Lower leg skin (tissue), 4 donors: ENCODE data around the gene ISYNA1. TPM values are rescaled to one million over a fixed set of nuclear protein-coding genes. Genes with fewer than 3 reads are reported as not detected.

ENCODE experiments used
- DNase-seq, 2 donors: peaks; one replicate each; pipeline ENCODE4 v3.0.0-alpha.2; 2019; ENCODE audit warnings: low spot score in 2 of 2
- H3K4me3 ChIP-seq: fragments of 200-600 bp; sonication (generic); 2 replicates; pipeline ENCODE4 v1.5.1; 2017; ENCODE audit warnings: mild to moderate bottlenecking, low read depth; ENCODE audit not compliant: poor library complexity, severe bottlenecking
- POLR2A ChIP-seq, 2 donors: fragments of 450-650 bp; IDR thresholded peaks; one replicate each; pipeline ENCODE4 v1.6.1; 2016 to 2017; ENCODE audit warnings: antibody characterized with exemption in 2 of 2, mild to moderate bottlenecking in 1 of 2, moderate library complexity in 1 of 2
- WGBS, 2 donors: methylation state at CpG; one replicate each; pipeline ENCODE4 v1.1.5; 2018; 5-methylcytosine and 5-hydroxymethylcytosine counted together
- intact Hi-C: fragments of 100-400 bp; cut with DNase I; formaldehyde crosslinking; loops from one replicate; pipeline ENCODE4 v1.15.0; 2023; ENCODE audit warnings: low total_unique reads
- total RNA-seq, 4 donors: library from RNA; depleted of rRNA; stranded (reverse); fragments of >200 nt; gene quantifications; one replicate each; pipeline ENCODE4 v1.1.0, GENCODE V29; 2016
- TF ChIP-seq, protein P1 (sequence below), 3 donors: fragments of 450-650 bp; IDR thresholded peaks; one replicate each; pipeline ENCODE4 v1.5.1; 2016; ENCODE audit warnings: antibody characterized with exemption in 3 of 3, mild to moderate bottlenecking in 3 of 3, moderate library complexity in 2 of 3

ISYNA1 gene
- total RNA-seq, 4 donors from 2014 or later = 16.9 to 29.9 (median 22.3) TPM

DNA sequence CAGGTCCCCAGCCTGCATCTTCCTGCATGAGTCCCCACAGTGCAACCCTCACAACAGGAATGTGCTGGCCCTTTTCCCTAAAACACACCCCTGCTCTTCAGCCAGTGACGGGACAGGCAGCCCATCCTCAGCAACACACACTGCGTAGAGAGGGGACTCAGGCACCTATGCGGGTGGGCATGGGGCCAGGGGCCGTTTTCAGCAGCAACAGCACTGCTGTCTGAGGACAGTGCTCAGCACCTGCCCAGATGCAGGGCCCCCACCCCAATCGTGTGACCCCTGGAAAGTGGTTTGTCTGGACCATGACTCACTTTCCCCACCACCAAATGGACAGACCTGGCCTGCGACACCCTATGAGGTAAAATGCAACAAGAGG is 28.0 kb upstream of the ISYNA1 start:
- intact Hi-C loops = loop anchor here (10.0 kb wide), 1 partner anchor 109 kb away; the partner anchor contains the start of gene UBA52
- WGBS, 2 donors = 83 to 91% methylated on average over 6 of the region's 6 CpGs

DNA sequence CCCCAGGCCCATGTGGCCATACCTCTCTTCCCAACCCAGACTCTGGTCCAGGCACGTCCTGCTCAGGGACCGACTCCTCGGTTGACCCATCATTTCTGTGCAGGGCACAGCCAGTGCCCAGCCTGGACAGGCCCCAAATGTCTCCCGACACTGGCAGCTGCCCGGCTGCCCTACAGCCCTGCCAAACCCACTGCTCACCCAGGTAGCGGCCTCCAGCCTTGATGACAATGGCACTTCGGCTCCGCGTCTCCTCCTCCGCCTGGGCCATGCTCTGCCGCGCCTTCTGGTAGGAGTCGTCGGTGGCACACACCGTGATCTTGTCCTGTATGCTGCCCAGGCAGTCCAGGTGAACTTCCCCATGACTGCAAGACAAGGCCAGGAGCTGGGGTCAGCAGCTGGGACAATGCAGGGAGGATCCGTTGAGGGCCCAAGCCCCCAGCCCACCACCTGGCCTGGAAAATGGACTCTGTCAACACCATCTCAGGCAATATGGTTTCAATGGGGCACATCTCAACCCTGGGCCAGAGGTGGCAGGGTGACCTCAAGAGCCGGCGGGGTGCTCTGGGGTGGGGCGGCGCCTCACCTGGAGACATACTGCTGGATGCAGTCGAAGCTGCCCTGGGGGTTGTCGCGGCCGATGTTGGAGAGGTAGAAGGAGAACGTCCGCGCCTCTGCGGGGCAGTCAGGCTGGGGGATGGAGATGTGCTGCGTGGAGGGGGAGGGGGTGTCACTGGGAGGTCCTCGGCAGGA is 27.5 kb upstream of the ISYNA1 start:
- intact Hi-C loops = loop anchor here (10.0 kb wide), 1 partner anchor 109 kb away; the partner anchor contains the start of gene UBA52
- whole genome bisulfite sequencing, 2 donors = 87 to 89% methylated on average over 23 to 29 of the region's 30 CpGs
- H3K4me3 ChIP-seq = no peak overlapping the region
- no peak for TF ChIP-seq POLR2A (IDR thresholded peaks at IDR 0.05)
- TF ChIP-seq, protein P1, sequence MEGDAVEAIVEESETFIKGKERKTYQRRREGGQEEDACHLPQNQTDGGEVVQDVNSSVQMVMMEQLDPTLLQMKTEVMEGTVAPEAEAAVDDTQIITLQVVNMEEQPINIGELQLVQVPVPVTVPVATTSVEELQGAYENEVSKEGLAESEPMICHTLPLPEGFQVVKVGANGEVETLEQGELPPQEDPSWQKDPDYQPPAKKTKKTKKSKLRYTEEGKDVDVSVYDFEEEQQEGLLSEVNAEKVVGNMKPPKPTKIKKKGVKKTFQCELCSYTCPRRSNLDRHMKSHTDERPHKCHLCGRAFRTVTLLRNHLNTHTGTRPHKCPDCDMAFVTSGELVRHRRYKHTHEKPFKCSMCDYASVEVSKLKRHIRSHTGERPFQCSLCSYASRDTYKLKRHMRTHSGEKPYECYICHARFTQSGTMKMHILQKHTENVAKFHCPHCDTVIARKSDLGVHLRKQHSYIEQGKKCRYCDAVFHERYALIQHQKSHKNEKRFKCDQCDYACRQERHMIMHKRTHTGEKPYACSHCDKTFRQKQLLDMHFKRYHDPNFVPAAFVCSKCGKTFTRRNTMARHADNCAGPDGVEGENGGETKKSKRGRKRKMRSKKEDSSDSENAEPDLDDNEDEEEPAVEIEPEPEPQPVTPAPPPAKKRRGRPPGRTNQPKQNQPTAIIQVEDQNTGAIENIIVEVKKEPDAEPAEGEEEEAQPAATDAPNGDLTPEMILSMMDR (IDR thresholded peaks at IDR 0.05) = no peak
- no peak for DNase-seq

More for the DNA sequence above, 28.0 kb upstream of the ISYNA1 start:
- H3K4me3 ChIP-seq = no peak overlapping the region
- TF ChIP-seq, protein P1 (IDR thresholded peaks at IDR 0.05) = no peak
- TF ChIP-seq POLR2A (IDR thresholded peaks at IDR 0.05) = no peak
- no peak for DNase-seq

DNA sequence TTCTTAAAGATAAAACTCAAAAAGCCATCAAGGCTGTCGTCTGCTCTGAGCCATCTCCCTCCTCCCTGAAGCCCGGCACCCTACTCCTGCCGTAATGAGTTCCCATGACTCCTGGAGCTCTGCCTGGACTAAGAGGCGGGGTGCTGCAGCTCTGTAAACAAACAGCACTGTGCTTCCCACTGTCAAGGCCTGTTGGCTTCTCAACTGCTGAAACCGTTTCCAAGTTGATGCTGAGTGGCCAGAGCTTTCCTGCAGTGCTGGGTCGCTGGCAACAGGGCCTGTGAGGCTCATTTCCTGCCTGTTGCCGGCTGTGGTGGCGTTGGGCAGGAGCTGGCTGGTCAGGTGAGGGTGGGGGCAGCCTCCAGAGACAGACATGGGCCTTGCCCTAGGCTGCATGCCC is 26.7 kb upstream of the ISYNA1 start:
- TF ChIP-seq POLR2A (IDR thresholded peaks at IDR 0.05) = no peak
- TF ChIP-seq, protein P1 (IDR thresholded peaks at IDR 0.05) = no peak
- 16 to 17% methylated on average over 6 to 8 of the region's 8 CpGs for WGBS, 2 donors
- intact Hi-C loops = loop anchor here (10.0 kb wide), 1 partner anchor 110 kb away; the partner anchor contains the start of gene UBA52
- H3K4me3 ChIP-seq = no peak overlapping the region
- peak; percentile 84 to 96 for DNase-seq

DNA sequence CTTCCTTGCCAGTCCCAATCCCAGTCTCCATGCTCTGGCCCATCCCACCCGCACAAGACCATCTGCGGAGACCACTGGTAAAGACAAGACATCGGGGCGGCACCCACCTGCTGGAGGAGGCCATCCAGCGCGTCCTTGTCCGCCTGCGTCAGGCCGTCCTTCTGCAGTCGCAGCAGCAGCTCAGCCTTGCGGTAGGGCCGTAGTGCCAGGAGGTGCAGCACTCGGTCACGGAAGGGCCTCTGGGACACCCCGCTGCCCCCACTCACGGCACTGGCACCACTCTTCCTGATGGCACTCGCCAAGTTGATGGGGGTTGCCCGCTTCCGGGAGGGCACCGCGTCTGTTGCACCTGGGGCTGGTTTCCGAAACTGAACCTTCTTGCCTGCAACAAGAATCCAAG is 23.5 kb upstream of the ISYNA1 start:
- no peak overlapping the region for H3K4me3 ChIP-seq
- TF ChIP-seq POLR2A (IDR thresholded peaks at IDR 0.05) = no peak
- TF ChIP-seq, protein P1 (IDR thresholded peaks at IDR 0.05) = no peak
- no peak for DNase-seq
- 90 to 94% methylated on average over 16 to 22 of the region's 22 CpGs for WGBS, 2 donors
- intact Hi-C loops = loop anchor here (10.0 kb wide), 1 partner anchor 113 kb away; the partner anchor contains the start of gene UBA52

DNA sequence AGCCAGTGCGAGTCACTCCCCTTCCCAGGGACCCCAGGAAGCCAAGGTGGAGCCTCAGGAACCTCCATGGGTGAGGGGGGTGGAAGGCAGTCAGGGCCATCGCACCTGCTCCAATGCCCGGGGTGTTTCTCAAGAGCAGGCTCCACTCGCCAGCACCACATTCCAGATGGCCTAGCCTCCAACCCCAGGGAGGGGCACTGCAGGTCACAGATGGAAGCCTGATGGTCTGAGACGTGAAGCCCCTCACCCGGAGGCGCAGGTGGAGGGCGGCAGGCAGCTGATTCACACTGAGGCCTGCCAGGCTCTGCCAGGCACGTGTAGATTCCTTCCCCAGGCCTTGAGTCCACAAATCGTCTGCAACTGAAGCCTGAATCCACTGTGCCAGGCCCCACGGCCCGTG is 23.0 kb upstream of the ISYNA1 start:
- H3K4me3 ChIP-seq = no peak overlapping the region
- no peak for TF ChIP-seq POLR2A (IDR thresholded peaks at IDR 0.05)
- TF ChIP-seq, protein P1 (IDR thresholded peaks at IDR 0.05) = no peak
- intact Hi-C loops = loop anchor here (10.0 kb wide), 1 partner anchor 114 kb away; the partner anchor contains the start of gene UBA52
- DNase-seq = no peak
- WGBS, 2 donors = 51 to 73% methylated on average over 8 to 12 of the region's 12 CpGs
